Natural killer cell (primary cell): ENCODE data around the gene EXOC6B. TPM values are rescaled to one million over a fixed set of nuclear protein-coding genes. Genes with fewer than 3 reads are reported as not detected.

ENCODE experiments used
- ATAC-seq, 3 donors: fragments of 150-1000 bp in 2 of 3; fragments of 200-7000 bp in 1 of 3; cut with Tn5 transposase; 1 replicate in 1 of 3; 2 replicates in 2 of 3; pipeline ENCODE4 v1.10.0; 2021; ENCODE audit warnings: mild to moderate bottlenecking in 2 of 3, moderate library complexity in 2 of 3
- DNase-seq, 2 donors: peaks; one replicate each; pipeline versions ENCODE4 v3.0.0 to v3.0.0-alpha.2; 2013 to 2021; ENCODE audit warnings: mixed read lengths in 1 of 2
- H3K27ac ChIP-seq: one replicate; pipeline ENCODE4 v1.5.1; 2013; ENCODE audit warnings: mild to moderate bottlenecking, low read length
- H3K27me3 ChIP-seq: one replicate; pipeline ENCODE4 v1.6.1; 2013; ENCODE audit warnings: low read length; ENCODE audit not compliant: control insufficient read depth, insufficient read depth
- H3K36me3 ChIP-seq: one replicate; pipeline ENCODE4 v1.6.1; 2013; ENCODE audit warnings: low read length; ENCODE audit not compliant: control insufficient read depth, insufficient read depth
- H3K4me1 ChIP-seq: one replicate; pipeline ENCODE4 v1.6.1; 2013; ENCODE audit warnings: low read length; ENCODE audit not compliant: control insufficient read depth, insufficient read depth
- H3K4me3 ChIP-seq: one replicate; pipeline ENCODE4 v1.5.1; 2013; ENCODE audit warnings: low read length
- H3K9me3 ChIP-seq: one replicate; pipeline ENCODE4 v1.6.1; 2013; ENCODE audit warnings: low read length; ENCODE audit not compliant: control insufficient read depth, insufficient read depth
- H3K27ac Mint-ChIP-seq, 2 donors: one replicate each; pipeline ENCODE4 v1.8.0; 2022; ENCODE audit warnings: mild to moderate bottlenecking in 2 of 2, mixed read lengths in 2 of 2, moderate library complexity in 1 of 2
- H3K27me3 Mint-ChIP-seq, 2 donors: one replicate each; pipeline ENCODE4 v1.8.0; 2022; ENCODE audit warnings: low read depth in 2 of 2, mixed read lengths in 2 of 2
- H3K36me3 Mint-ChIP-seq: one replicate; pipeline ENCODE4 v1.8.0; 2022; ENCODE audit warnings: mixed read lengths
- H3K4me1 Mint-ChIP-seq, 2 donors: one replicate each; pipeline ENCODE4 v1.8.0; 2022; ENCODE audit warnings: mixed read lengths in 2 of 2
- H3K4me3 Mint-ChIP-seq: one replicate; pipeline ENCODE4 v1.8.0; 2022; ENCODE audit warnings: mild to moderate bottlenecking, moderate library complexity, mixed read lengths
- H3K9me3 Mint-ChIP-seq, 2 donors: one replicate each; pipeline ENCODE4 v1.8.0; 2022; ENCODE audit warnings: mixed read lengths in 2 of 2
- WGBS: methylation state at CpG from one replicate; pipeline ENCODE4 v1.1.7; 2013; ENCODE audit warnings: missing lambda C conversion rate; ENCODE audit not compliant: insufficient coverage; 5-methylcytosine and 5-hydroxymethylcytosine counted together
- intact Hi-C: fragments of 100-400 bp; cut with micrococcal nuclease; formaldehyde crosslinking; loops from one replicate; pipeline ENCODE4 v1.14.2; 2022
- total RNA-seq, 4 donors: library from RNA; stranded (reverse); fragments of 120-200 nt in 1 of 4; gene quantifications; one replicate each; pipeline versions ENCODE4 v1.2.3 to v1.2.4, GENCODE V29; 2013 to 2022
- TF ChIP-seq, protein P1 (sequence below): fragments of 200-600 bp; IDR thresholded peaks from one replicate; pipeline ENCODE4 v1.8.0; 2022; ENCODE audit warnings: antibody characterized with exemption

Gene EXOC6B
- total RNA-seq, 3 donors from 2014 or later (not counting 1 experiment from before 2014, with no cell fraction given) = 16.6 to 17.2 (median 17.1) TPM

DNA sequence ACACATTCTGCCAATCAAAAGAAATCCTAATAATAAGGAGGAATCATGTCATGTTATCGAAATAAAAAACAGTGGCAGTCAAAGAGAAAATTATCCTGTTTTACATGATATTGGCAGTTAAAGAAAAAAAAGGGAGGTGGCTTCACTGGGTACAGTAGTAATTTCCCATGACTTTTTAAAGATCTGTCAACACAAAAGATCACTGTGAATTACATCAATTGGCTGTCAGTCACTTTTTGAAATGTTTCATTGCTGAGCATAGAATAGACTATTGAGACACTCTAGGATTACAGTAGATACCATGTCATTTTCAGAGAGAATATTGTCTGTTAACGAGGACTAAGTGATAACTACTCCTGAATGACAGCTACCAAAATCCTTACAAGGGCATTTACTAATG, 342.5 kb downstream of the EXOC6B start:
- ATAC-seq (no peak), DNase-seq (no peak)
- intact Hi-C loops = no loop called here
- Mint-ChIP-seq H3K4me3 (no peak overlapping the region), H3K4me1 (no peaks in the 10 kb centered on the region), H3K27me3 (no peaks in the 10 kb centered on the region), H3K27ac (no peak overlapping the region), H3K9me3 (peaks cover 2 to 7% of the 10 kb centered on the region in 2 donors), H3K36me3 (peaks cover 29% of the 10 kb centered on the region)
- Histone ChIP-seq H3K4me3 (no peak overlapping the region), H3K27ac (no peak overlapping the region), H3K27me3 (no peaks in the 10 kb centered on the region), H3K4me1 (no peaks in the 10 kb centered on the region), H3K9me3 (no peaks in the 10 kb centered on the region), H3K36me3 (no peaks in the 10 kb centered on the region)
- WGBS = 71% methylated on average over 1 of the region's 2 CpGs
- TF ChIP-seq, protein P1, sequence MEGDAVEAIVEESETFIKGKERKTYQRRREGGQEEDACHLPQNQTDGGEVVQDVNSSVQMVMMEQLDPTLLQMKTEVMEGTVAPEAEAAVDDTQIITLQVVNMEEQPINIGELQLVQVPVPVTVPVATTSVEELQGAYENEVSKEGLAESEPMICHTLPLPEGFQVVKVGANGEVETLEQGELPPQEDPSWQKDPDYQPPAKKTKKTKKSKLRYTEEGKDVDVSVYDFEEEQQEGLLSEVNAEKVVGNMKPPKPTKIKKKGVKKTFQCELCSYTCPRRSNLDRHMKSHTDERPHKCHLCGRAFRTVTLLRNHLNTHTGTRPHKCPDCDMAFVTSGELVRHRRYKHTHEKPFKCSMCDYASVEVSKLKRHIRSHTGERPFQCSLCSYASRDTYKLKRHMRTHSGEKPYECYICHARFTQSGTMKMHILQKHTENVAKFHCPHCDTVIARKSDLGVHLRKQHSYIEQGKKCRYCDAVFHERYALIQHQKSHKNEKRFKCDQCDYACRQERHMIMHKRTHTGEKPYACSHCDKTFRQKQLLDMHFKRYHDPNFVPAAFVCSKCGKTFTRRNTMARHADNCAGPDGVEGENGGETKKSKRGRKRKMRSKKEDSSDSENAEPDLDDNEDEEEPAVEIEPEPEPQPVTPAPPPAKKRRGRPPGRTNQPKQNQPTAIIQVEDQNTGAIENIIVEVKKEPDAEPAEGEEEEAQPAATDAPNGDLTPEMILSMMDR = no peak

DNA sequence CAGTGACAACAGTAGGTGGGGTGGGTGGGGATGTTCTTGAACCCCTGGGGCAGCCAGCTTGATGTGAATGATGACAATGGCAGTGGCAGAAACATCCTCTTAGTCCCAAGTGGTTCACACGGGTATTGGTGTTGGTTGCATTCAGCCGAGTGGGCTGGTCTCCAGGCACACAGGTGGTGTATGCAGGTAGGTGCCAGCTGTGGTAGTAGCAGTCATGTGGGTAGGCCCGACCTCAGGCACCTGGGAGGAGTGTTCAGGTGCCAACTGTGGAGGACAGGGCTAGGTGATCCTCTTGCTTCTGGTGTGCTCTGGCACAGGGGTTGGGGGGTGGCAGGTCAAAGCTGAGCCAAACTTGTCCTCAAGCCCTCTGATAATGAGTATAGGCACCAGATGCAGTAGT, 350.6 kb downstream of the EXOC6B start:
- intact Hi-C loops = no loop called here
- Histone ChIP-seq H3K27ac (no peak overlapping the region), H3K4me3 (no peak overlapping the region), H3K9me3 (peaks cover 14% of the 10 kb centered on the region), H3K36me3 (no peaks in the 10 kb centered on the region), H3K4me1 (no peaks in the 10 kb centered on the region), H3K27me3 (no peaks in the 10 kb centered on the region)
- Mint-ChIP-seq H3K36me3 (peaks cover 38% of the 10 kb centered on the region), H3K9me3 (peaks cover 22 to 34% of the 10 kb centered on the region in 2 donors), H3K27ac (no peak overlapping the region), H3K4me3 (no peak overlapping the region), H3K27me3 (no peaks in the 10 kb centered on the region), H3K4me1 (no peaks in the 10 kb centered on the region)
- DNase-seq = no peak
- TF ChIP-seq, protein P1 = no peak
- no peak for ATAC-seq
- 91% methylated on average over 3 of the region's 3 CpGs for WGBS

DNA sequence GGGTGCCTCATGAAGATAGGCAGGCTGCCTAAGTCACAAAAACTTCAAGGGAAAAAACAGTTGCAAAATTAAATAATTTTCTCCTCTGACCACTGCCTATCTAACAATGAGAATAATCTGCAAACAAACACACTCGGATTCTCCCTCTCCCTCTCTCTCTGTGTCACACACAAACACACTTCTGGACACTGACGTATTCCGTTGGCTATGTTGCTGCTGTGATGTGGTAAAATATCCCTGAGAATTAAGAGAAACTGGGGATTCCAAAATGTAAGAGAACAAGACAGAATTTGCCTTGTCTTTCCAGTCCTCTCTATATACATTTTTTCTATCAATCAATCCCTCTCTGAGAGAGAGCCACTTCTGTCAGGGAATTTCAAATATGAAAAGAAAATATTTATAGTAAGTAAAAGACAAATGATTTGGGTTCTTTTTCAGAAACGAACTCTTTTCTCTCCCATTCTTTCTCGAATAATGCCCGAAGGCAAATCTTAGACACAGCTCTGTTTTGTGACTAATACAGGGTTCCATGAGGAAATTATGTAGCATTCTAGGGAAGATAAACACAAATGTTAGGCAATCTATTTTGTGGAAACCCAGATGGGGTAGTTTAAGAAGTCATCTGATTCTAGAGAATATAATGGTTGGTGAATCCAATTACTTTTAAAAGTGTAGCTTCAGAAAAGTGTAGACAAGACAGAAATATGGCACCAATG, 367.9 kb downstream of the EXOC6B start:
- no peak for DNase-seq
- TF ChIP-seq, protein P1 = no peak
- no peaks in the 10 kb centered on the region for H3K27me3 Mint-ChIP-seq
- Histone ChIP-seq H3K9me3 (no peaks in the 10 kb centered on the region), H3K4me1 (no peaks in the 10 kb centered on the region), H3K27me3 (no peaks in the 10 kb centered on the region), H3K36me3 (peaks cover 3% of the 10 kb centered on the region), H3K27ac (no peak overlapping the region), H3K4me3 (no peak overlapping the region)
- no peak overlapping the region for H3K27ac Mint-ChIP-seq
- no peaks in the 10 kb centered on the region for H3K4me1 Mint-ChIP-seq
- intact Hi-C loops = no loop called here
- 94% methylated on average over 4 of the region's 6 CpGs for WGBS
- peaks cover 3 to 6% of the 10 kb centered on the region in 2 donors for H3K9me3 Mint-ChIP-seq
- no peak overlapping the region for H3K4me3 Mint-ChIP-seq
- no peak for ATAC-seq
- peaks cover 16% of the 10 kb centered on the region for H3K36me3 Mint-ChIP-seq

DNA sequence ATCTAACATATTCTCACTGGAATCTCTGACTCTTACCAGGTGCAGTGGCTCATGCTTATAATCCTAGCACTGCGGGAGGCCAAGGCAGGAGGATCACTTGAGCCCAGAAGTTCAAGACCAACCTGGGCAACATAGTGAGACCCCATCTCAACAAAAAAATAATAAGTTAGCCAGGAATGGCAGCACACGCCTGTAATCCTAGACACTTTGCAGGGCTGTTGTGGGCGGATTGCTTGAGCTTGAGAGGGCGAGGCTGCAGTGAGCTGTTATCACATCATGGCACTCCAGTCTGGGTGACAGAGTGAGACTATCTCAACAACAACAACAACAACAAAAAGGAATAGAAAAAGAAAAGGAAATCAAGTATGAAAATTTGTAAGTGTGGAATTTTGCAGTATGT, 371.6 kb downstream of the EXOC6B start:
- Histone ChIP-seq H3K36me3 (no peaks in the 10 kb centered on the region), H3K27me3 (no peaks in the 10 kb centered on the region), H3K4me3 (no peak overlapping the region), H3K4me1 (no peaks in the 10 kb centered on the region), H3K9me3 (no peaks in the 10 kb centered on the region), H3K27ac (no peak overlapping the region)
- WGBS = 98% methylated on average over 4 of the region's 4 CpGs
- Mint-ChIP-seq H3K27me3 (no peaks in the 10 kb centered on the region), H3K36me3 (peaks cover 16% of the 10 kb centered on the region), H3K4me3 (no peak overlapping the region), H3K9me3 (peaks cover 3 to 6% of the 10 kb centered on the region in 2 donors), H3K27ac (no peak overlapping the region), H3K4me1 (no peaks in the 10 kb centered on the region)
- no peak for ATAC-seq
- intact Hi-C loops = no loop called here
- TF ChIP-seq, protein P1 = no peak
- no peak for DNase-seq
